RWPE2 (cell line): Measurements from ENCODE around the gene MPP4.

Source experiments
- ATAC-seq: fragments of 200-7000 bp; cut with Tn5 transposase; 3 replicates; pipeline ENCODE4 v1.9.1; 2021; ENCODE audit warnings: low read depth
- DNase-seq: peaks from one replicate; pipeline ENCODE4 v3.0.0-alpha.2; 2020; ENCODE audit warnings: low spot score
- H3K27ac ChIP-seq: fragments of 450-650 bp; 2 replicates; pipeline ENCODE4 v1.5.1; 2017; ENCODE audit warnings: mild to moderate bottlenecking; ENCODE audit not compliant: poor library complexity, severe bottlenecking
- H3K27me3 ChIP-seq: fragments of 250-450 bp; sonication (Bioruptor Pico); 2 replicates; pipeline ENCODE4 v1.5.1; 2021; ENCODE audit warnings: mild to moderate bottlenecking, moderate library complexity; ENCODE audit not compliant: insufficient read depth, poor library complexity, severe bottlenecking
- H3K36me3 ChIP-seq: fragments of 250-450 bp; sonication (Bioruptor Pico); 2 replicates; pipeline ENCODE4 v1.5.1; 2020; ENCODE audit warnings: low read depth, mild to moderate bottlenecking, moderate library complexity
- H3K4me1 ChIP-seq: fragments of 250-450 bp; sonication (Bioruptor Pico); 2 replicates; pipeline ENCODE4 v1.5.1; 2021; ENCODE audit warnings: mild to moderate bottlenecking, moderate library complexity; ENCODE audit not compliant: insufficient read depth, poor library complexity, severe bottlenecking
- H3K4me3 ChIP-seq: fragments of 250-450 bp; sonication (Bioruptor Pico); 2 replicates; pipeline ENCODE4 v1.5.1; 2021; ENCODE audit warnings: mild to moderate bottlenecking, moderate library complexity; ENCODE audit not compliant: severe bottlenecking
- H3K9me3 ChIP-seq: fragments of 250-450 bp; sonication (Bioruptor Pico); 2 replicates; pipeline ENCODE4 v1.5.1; 2021; ENCODE audit warnings: mild to moderate bottlenecking, moderate library complexity; ENCODE audit not compliant: severe bottlenecking
- TF ChIP-seq, protein P1 (sequence below): fragments of 450-650 bp; IDR thresholded peaks from one replicate; pipeline ENCODE4 v1.5.1; 2017; ENCODE audit warnings: mild to moderate bottlenecking, moderate library complexity; ENCODE audit not compliant: poor library complexity, severe bottlenecking

MPP4 gene

DNA sequence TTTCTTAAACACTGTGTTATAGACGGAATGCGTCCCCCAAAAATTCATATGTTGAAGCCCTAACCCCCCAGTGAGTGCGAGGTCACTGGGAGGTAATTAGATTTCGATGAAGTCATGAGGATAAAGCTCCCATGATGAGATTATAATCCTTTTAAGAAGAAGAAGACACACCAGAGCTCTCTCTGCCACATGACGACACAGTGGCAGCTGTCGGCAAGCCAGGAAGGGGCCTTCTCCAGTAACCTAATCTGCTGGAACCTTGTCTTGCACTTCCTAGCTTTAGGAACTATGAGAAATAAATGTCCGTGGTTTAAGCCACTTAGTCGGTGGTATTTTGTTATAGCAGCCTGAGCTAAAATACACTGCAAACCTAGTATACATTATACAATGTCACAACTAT is 67.4 kb downstream of the MPP4 start:
- H3K4me1 ChIP-seq = no peaks in the 10 kb centered on the region
- H3K27ac ChIP-seq = no peak overlapping the region
- no peaks in the 10 kb centered on the region for H3K27me3 ChIP-seq
- peaks cover 84% of the 10 kb centered on the region for H3K36me3 ChIP-seq
- DNase-seq (no peak), ATAC-seq (no peak)
- no peaks in the 10 kb centered on the region for H3K9me3 ChIP-seq
- H3K4me3 ChIP-seq = no peak overlapping the region
- TF ChIP-seq, protein P1, sequence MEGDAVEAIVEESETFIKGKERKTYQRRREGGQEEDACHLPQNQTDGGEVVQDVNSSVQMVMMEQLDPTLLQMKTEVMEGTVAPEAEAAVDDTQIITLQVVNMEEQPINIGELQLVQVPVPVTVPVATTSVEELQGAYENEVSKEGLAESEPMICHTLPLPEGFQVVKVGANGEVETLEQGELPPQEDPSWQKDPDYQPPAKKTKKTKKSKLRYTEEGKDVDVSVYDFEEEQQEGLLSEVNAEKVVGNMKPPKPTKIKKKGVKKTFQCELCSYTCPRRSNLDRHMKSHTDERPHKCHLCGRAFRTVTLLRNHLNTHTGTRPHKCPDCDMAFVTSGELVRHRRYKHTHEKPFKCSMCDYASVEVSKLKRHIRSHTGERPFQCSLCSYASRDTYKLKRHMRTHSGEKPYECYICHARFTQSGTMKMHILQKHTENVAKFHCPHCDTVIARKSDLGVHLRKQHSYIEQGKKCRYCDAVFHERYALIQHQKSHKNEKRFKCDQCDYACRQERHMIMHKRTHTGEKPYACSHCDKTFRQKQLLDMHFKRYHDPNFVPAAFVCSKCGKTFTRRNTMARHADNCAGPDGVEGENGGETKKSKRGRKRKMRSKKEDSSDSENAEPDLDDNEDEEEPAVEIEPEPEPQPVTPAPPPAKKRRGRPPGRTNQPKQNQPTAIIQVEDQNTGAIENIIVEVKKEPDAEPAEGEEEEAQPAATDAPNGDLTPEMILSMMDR = no peak

DNA sequence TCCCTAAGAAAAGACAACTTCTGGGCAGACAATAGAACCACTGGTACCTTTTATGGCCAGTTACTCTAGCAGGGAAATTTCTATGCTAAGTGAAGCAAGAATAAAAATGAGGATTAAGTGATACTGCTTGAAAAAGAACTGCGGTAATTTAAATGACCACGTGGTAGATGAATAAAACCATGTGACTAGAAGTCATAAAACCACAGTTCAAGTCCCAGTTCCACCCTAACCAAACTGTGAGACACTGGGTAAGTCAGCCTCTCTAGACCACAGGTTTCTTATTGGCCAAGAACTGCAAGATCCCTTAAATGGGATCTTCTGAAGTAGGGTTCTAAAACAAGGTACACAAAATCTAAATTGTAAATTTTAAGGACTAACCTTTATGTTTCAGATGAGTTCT is 67.9 kb downstream of the MPP4 start:
- TF ChIP-seq, protein P1 = no peak

DNA sequence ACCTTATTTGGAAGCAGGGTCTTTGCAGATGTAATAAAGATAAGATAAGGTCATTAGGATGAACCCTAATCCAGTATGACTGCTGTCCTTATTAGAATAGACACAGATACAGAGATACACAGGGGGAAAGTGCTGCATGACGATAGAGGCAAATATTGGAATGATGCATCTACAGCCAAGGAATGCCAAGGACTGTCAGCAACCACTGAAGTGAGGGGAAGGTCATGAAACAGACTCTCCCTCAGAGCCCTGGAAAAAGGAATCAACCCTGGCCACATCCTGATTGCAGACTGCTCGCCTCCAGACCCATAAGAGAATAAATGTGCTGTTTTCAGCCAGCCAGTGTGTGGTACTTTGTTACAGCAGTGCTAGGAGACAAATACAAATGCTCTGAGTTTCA is 69.9 kb downstream of the MPP4 start:
- Histone ChIP-seq H3K4me3 (no peak overlapping the region), H3K27ac (no peak overlapping the region), H3K27me3 (no peaks in the 10 kb centered on the region), H3K4me1 (no peaks in the 10 kb centered on the region), H3K36me3 (peaks cover 82% of the 10 kb centered on the region), H3K9me3 (no peaks in the 10 kb centered on the region)
- DNase-seq (no peak), ATAC-seq (no peak)
- TF ChIP-seq, protein P1 = no peak

More for the DNA sequence above, 67.9 kb downstream of the MPP4 start:
- ATAC-seq (no peak), DNase-seq (no peak)
- Histone ChIP-seq H3K4me1 (no peaks in the 10 kb centered on the region), H3K36me3 (peaks cover 85% of the 10 kb centered on the region), H3K9me3 (no peaks in the 10 kb centered on the region), H3K27me3 (no peaks in the 10 kb centered on the region), H3K27ac (no peak overlapping the region), H3K4me3 (no peak overlapping the region)

DNA sequence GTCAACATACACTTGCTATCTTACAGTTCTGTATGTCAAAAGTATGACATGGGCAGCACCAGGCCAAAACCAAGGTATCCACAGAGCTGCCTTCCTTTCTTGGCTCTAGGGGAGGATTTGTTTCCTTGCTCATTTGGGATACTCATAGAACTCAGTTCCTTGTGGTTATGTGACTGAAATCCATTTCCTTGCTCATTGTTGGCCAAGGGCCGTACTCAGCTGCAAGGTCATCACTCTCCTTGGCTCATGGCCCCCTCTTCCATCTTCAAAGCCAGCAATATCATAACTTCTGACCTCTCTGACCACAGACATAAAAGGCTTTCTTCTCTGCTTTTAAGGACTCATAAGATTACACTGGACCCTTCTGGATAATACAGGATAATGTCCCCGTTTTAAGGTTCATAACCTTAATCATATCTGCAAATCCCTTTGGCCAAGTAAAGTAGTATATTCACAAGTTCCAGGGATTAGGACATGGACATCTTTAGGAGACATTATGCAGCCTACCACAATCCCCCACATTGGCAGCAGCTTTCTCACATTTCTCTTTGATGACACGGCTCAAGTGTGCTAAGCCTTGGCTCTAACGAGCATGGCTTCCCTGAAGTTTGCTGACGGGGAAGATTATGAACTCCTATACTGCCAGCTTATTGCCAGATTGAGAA is 76.0 kb downstream of the MPP4 start:
- no peaks in the 10 kb centered on the region for H3K27me3 ChIP-seq
- no peaks in the 10 kb centered on the region for H3K4me1 ChIP-seq
- no peak overlapping the region for H3K27ac ChIP-seq
- ATAC-seq (no peak), DNase-seq (no peak)
- H3K9me3 ChIP-seq = no peaks in the 10 kb centered on the region
- TF ChIP-seq, protein P1 = no peak
- H3K36me3 ChIP-seq = peaks cover 27% of the 10 kb centered on the region
- H3K4me3 ChIP-seq = no peak overlapping the region

DNA sequence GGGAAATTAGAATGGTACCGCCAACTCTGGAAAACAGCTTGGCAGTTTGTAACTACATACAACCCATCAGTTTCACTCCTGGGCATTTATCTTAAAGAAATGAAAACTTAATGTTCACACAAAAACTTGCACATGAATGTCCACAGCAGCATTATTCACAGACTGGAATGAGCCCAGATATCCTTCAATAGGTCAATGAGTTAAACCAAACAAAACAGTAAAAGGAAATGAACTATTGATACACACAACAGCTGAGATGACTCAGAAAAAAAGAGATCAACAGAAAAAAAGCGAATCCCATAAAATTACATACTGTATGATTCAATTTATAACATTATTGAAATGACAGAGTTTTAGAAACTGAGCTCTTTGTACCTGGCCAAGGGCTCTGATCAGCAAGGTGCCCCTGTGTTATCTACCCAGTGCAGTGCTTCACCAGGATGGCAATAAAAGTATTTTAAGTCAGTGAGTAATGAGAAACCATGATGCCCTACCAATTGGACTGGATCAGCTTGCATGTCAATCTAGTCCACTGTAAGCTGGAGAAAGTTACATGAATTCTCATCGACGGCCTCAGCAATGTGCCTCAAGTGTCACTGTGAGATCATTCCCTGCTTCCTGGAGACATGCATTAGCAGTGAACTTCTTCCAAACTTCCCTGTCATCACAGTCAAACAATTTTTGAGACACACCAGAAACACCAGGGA is 77.0 kb downstream of the MPP4 start:
- no peak overlapping the region for H3K27ac ChIP-seq
- ATAC-seq = 0 out of 3 replicates have a peak, but pooled peaks have one; percentile 19
- no peak overlapping the region for H3K4me3 ChIP-seq
- no peaks in the 10 kb centered on the region for H3K4me1 ChIP-seq
- TF ChIP-seq, protein P1 = no peak
- H3K27me3 ChIP-seq = no peaks in the 10 kb centered on the region
- no peak for DNase-seq
- peaks cover 23% of the 10 kb centered on the region; the same call in 1 of the 2 replicates for H3K36me3 ChIP-seq
- H3K9me3 ChIP-seq = no peaks in the 10 kb centered on the region
